Stimulated activated CD4-positive, alpha-beta T cell treated with anti-CD3 and anti-CD28 coated beads, Interleukin-1b, Interleukin-23, amount 100 ng/mL, for 4 hours (primary cell): ENCODE measurements around the gene OR5AL1.
"Not testable (repeated sequence)": the region's sequence is repeated elsewhere in the genome, so short reads cannot be mapped to it uniquely, and the experiment has no call there.

Experiments used
- DNase-seq, 2 donors: peaks; one replicate each; pipeline ENCODE4 v3.0.0-alpha.2; 2020; ENCODE audit warnings: low read depth in 2 of 2

OR5AL1 gene

GRCh38 chr11:56412396-56412795, at the start of gene OR5AL1:
TSS of gene OR5AL1 (plus strand) at chr11:56412696.
- DNase-seq = no peak

- no peak for DNase-seq
Measured at GRCh38 chr11:56375324-56375723, 37.2 kb upstream of the OR5AL1 start, which contains the start of gene OR8U1. TSS of gene OR8U1 (plus strand) at chr11:56375624. CDS start at chr11:56375624, 0 bp downstream.

GRCh38 chr11:56380120-56380519, 32.4 kb upstream of the OR5AL1 start:
- DNase-seq = no peak

- DNase-seq = no peak
Measured at GRCh38 chr11:56394381-56394780, 18.1 kb upstream of the OR5AL1 start.

GRCh38 chr11:56396047-56396446, 16.4 kb upstream of the OR5AL1 start:
- no peak for DNase-seq

- DNase-seq = not testable (repeated sequence)
Measured at GRCh38 chr11:56401858-56402461, 10.5 kb upstream of the OR5AL1 start.

GRCh38 chr11:56404393-56404792, 8.1 kb upstream of the OR5AL1 start:
- no peak for DNase-seq

- no peak for DNase-seq
Measured at GRCh38 chr11:56410801-56411200, 1.7 kb upstream of the OR5AL1 start.

- no peak for DNase-seq
Measured at GRCh38 chr11:56453521-56453920, 41.0 kb downstream of the OR5AL1 start.

GRCh38 chr11:56457076-56457475, 44.6 kb downstream of the OR5AL1 start:
- DNase-seq = no peak
